ENCODE results near the gene POU3F1. TPM values are rescaled to one million over a fixed set of nuclear protein-coding genes. Genes with fewer than 3 reads are reported as not detected.

Gene POU3F1
- total and polyA plus RNA-seq, 2 donors (not counting 1 experiment from before 2014, with no cell fraction given): 0.63 to 3.8 TPM

DNA sequence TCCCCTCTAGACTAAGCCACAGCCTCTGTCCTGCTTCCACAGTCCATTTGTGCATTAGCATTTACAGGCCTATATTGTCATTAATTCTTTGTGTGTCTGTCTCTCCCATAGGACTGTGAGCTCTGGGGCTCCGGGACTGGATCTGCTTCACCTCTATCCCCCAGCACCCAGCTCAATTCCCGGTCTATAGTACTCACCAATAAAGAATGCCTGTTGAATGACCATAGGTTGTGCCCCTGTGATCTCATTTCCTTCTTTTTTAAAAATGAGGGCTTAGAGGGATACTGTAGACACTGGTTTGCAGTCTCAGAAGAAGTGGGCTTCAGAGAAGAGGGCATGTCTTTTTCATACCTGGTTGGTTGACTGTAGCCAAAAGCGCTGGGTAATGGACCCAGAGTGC lies 8.8 kb upstream of the POU3F1 start:
- Mint-ChIP-seq H3K27ac (no peak overlapping the region), H3K27me3 (no peaks in the 10 kb centered on the region), H3K9me3 (ENCODE audit: insufficient read depth) (no peaks in the 10 kb centered on the region), H3K4me3 (no peak overlapping the region), H3K4me1 (peaks cover 24% of the 10 kb centered on the region)
- CTCF ChIA-PET: interaction anchor here (1.4 kb wide), 1 partner anchor 13 kb away, joined by 3 read pairs; no protein-coding TSS in a partner anchor
- Histone ChIP-seq H3K27ac (ENCODE audit: low read length in 2 of 2) (no peak overlapping the region), H4K20me1 (ENCODE audit: control insufficient read depth, insufficient read depth, low read length, poor library complexity, severe bottlenecking) (no peaks in the 10 kb centered on the region), H3K4me2 (replicated peaks; ENCODE audit: low read depth, low read length, poor library complexity, severe bottlenecking) (no peak overlapping the region), H2AFZ (ENCODE audit: insufficient read depth, low read depth, low read length, poor library complexity, severe bottlenecking) (no peak overlapping the region), H3K9ac (ENCODE audit: low read length) (no peak overlapping the region), H3K4me3 (ENCODE audit: control extremely low read depth in 1 of 5, extremely low read depth in 1 of 5, insufficient read depth in 1 of 5, low read depth in 2 of 5, low read length in 4 of 5) (no peak overlapping the region), H3K4me1 (ENCODE audit: control insufficient read depth in 2 of 2, insufficient read depth in 2 of 2, low read length in 2 of 2) (peaks cover 13 to 20% of the 10 kb centered on the region in 2 donors), H3K79me2 (ENCODE audit: control insufficient read depth, insufficient read depth, low read length) (no peaks in the 10 kb centered on the region), H3K36me3 (replicated peaks in 1 of 2; ENCODE audit: control extremely low read depth in 1 of 2, control insufficient read depth in 1 of 2, extremely low read depth in 1 of 2, insufficient read depth in 2 of 2, low read length in 1 of 2) (no peaks in the 10 kb centered on the region), H3K27me3 (replicated peaks in 1 of 4; ENCODE audit: control extremely low read depth in 1 of 4, control insufficient read depth in 3 of 4, insufficient read depth in 4 of 4, low read length in 3 of 4) (no peaks in the 10 kb centered on the region), H3K9me3 (ENCODE audit: control extremely low read depth in 1 of 3, control insufficient read depth in 2 of 3, insufficient read depth in 1 of 3, low read length in 2 of 3) (no peaks in the 10 kb centered on the region)
- POLR2A ChIA-PET: no interaction called here
- intact Hi-C loops (cut with micrococcal nuclease): no loop called here
- 100% methylated on average over 1 of the region's 3 CpGs for WGBS (ENCODE audit: insufficient coverage)
- ATAC-seq (ENCODE audit: low read depth): no peak
- no peak for DNase-seq
- TF ChIP-seq EZH2 (IDR thresholded peaks at IDR 0.05; ENCODE audit: borderline replicate concordance, insufficient read depth, low read depth, low read length, poor library complexity, severe bottlenecking): no peak
- TF ChIP-seq, protein P1, sequence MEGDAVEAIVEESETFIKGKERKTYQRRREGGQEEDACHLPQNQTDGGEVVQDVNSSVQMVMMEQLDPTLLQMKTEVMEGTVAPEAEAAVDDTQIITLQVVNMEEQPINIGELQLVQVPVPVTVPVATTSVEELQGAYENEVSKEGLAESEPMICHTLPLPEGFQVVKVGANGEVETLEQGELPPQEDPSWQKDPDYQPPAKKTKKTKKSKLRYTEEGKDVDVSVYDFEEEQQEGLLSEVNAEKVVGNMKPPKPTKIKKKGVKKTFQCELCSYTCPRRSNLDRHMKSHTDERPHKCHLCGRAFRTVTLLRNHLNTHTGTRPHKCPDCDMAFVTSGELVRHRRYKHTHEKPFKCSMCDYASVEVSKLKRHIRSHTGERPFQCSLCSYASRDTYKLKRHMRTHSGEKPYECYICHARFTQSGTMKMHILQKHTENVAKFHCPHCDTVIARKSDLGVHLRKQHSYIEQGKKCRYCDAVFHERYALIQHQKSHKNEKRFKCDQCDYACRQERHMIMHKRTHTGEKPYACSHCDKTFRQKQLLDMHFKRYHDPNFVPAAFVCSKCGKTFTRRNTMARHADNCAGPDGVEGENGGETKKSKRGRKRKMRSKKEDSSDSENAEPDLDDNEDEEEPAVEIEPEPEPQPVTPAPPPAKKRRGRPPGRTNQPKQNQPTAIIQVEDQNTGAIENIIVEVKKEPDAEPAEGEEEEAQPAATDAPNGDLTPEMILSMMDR (IDR thresholded peaks at IDR 0.05): no peak

GRCh38 chr1:38053416-38054091 lies 7.0 kb upstream of the POU3F1 start:
- no peaks in the 10 kb centered on the region for H3K79me2 ChIP-seq (ENCODE audit: control insufficient read depth, insufficient read depth, low read length)
- no peak overlapping the region for H3K27ac ChIP-seq (ENCODE audit: low read length in 2 of 2)
- WGBS (ENCODE audit: insufficient coverage): 80% methylated on average over 1 of the region's 7 CpGs
- peak overlapping the region; percentile 25 for H3K4me2 ChIP-seq (replicated peaks; ENCODE audit: low read depth, low read length, poor library complexity, severe bottlenecking)
- intact Hi-C loops (cut with micrococcal nuclease): no loop called here
- no peaks in the 10 kb centered on the region for H3K27me3 ChIP-seq (replicated peaks in 1 of 4; ENCODE audit: control extremely low read depth in 1 of 4, control insufficient read depth in 3 of 4, insufficient read depth in 4 of 4, low read length in 3 of 4)
- peaks cover 13 to 20% of the 10 kb centered on the region in 2 donors for H3K4me1 ChIP-seq (ENCODE audit: control insufficient read depth in 2 of 2, insufficient read depth in 2 of 2, low read length in 2 of 2)
- H4K20me1 ChIP-seq (ENCODE audit: control insufficient read depth, insufficient read depth, low read length, poor library complexity, severe bottlenecking): no peaks in the 10 kb centered on the region
- H3K9ac ChIP-seq (ENCODE audit: low read length): no peak overlapping the region
- POLR2A ChIA-PET: interaction anchor here (0.5 kb wide), 1 partner anchor 122 kb away, joined by 3 read pairs; no protein-coding TSS in a partner anchor
- no peak for ATAC-seq (ENCODE audit: low read depth)
- H3K4me3 ChIP-seq (ENCODE audit: control extremely low read depth in 1 of 5, extremely low read depth in 1 of 5, insufficient read depth in 1 of 5, low read depth in 2 of 5, low read length in 4 of 5): no peak overlapping the region
- TF ChIP-seq, protein P1 (IDR thresholded peaks at IDR 0.05): no peak
- no peak for TF ChIP-seq EZH2 (IDR thresholded peaks at IDR 0.05; ENCODE audit: borderline replicate concordance, insufficient read depth, low read depth, low read length, poor library complexity, severe bottlenecking)
- H3K9me3 ChIP-seq (ENCODE audit: control extremely low read depth in 1 of 3, control insufficient read depth in 2 of 3, insufficient read depth in 1 of 3, low read length in 2 of 3): no peaks in the 10 kb centered on the region
- H3K4me3 Mint-ChIP-seq: no peak overlapping the region
- CTCF ChIA-PET: interaction anchor here (0.6 kb wide), 1 partner anchor 505 kb away, joined by 3 read pairs; no protein-coding TSS in a partner anchor
- no peak overlapping the region for H2AFZ ChIP-seq (ENCODE audit: insufficient read depth, low read depth, low read length, poor library complexity, severe bottlenecking)
- H3K36me3 ChIP-seq (replicated peaks in 1 of 2; ENCODE audit: control extremely low read depth in 1 of 2, control insufficient read depth in 1 of 2, extremely low read depth in 1 of 2, insufficient read depth in 2 of 2, low read length in 1 of 2): no peaks in the 10 kb centered on the region
- H3K4me1 Mint-ChIP-seq: peaks cover 24% of the 10 kb centered on the region
- H3K9me3 Mint-ChIP-seq (ENCODE audit: insufficient read depth): no peaks in the 10 kb centered on the region
- H3K27ac Mint-ChIP-seq: no peak overlapping the region
- H3K27me3 Mint-ChIP-seq: no peaks in the 10 kb centered on the region
- DNase-seq: no peak

Measured in B cell (primary cell).